Activated CD4-positive, alpha-beta T cell treated with anti-CD3 and anti-CD28 coated beads, Interleukin-2, amount 10 ng/mL, durations not matched to agents 7 days and 5 days (primary cell): Measurements from ENCODE around the gene STK38. TPM values are rescaled to one million over a fixed set of nuclear protein-coding genes. Genes with fewer than 3 reads are reported as not detected.
"Not testable (repeated sequence)": the region's sequence is repeated elsewhere in the genome, so short reads cannot be mapped to it uniquely, and the experiment has no call there.

Experiments
- CTCF ChIA-PET: fragments of 350-600 bp; sonication (Branson Sonifier 250); formaldehyde crosslinking; loops from one replicate; lab custom pipeline; 2021; ENCODE audit warnings: antibody characterized with exemption; lab: Charles Lee
- POLR2A ChIA-PET: fragments of 350-600 bp; sonication (Branson Sonifier 250); formaldehyde crosslinking; loops from one replicate; lab custom pipeline; 2021; ENCODE audit warnings: antibody characterized with exemption; lab: Charles Lee
- DNase-seq: peaks from one replicate; pipeline ENCODE4 v3.0.0-alpha.2; 2020
- H3K27ac Mint-ChIP-seq: one replicate; pipeline ENCODE4 v1.8.0; 2021; ENCODE audit warnings: mild to moderate bottlenecking, moderate library complexity, mixed read lengths
- H3K27me3 Mint-ChIP-seq: one replicate; pipeline ENCODE4 v1.8.0; 2021; ENCODE audit warnings: mixed read lengths
- H3K36me3 Mint-ChIP-seq: one replicate; pipeline ENCODE4 v1.8.0; 2021; ENCODE audit warnings: low read depth, mixed read lengths
- H3K4me1 Mint-ChIP-seq: one replicate; pipeline ENCODE4 v1.8.0; 2021; ENCODE audit warnings: mixed read lengths
- H3K4me3 Mint-ChIP-seq: one replicate; pipeline ENCODE4 v1.8.0; 2021; ENCODE audit warnings: mild to moderate bottlenecking, moderate library complexity, mixed read lengths
- H3K9me3 Mint-ChIP-seq: one replicate; pipeline ENCODE4 v1.8.0; 2021; ENCODE audit warnings: mixed read lengths
- total RNA-seq, 2 experiments: library from RNA; stranded (reverse); gene quantifications; one replicate each; pipeline ENCODE4 v1.2.3, GENCODE V29; 2021

Gene STK38
- total RNA-seq, result 100 to 1,000 TPM in 1 of 2 experiments, 10 to 100 TPM in 1; 99.1 to 114 TPM

GRCh38 chr6:36546920-36547645 is at the start of gene STK38:
STK38 (minus strand) TSS chr6:36547479; CDS start chr6:36540202, 7,277 bp downstream.
- H3K4me3 Mint-ChIP-seq, result peak within 1 kb of the TSS; percentile 97
- no peaks in the 10 kb centered on the region for H3K9me3 Mint-ChIP-seq
- ChIA-PET POLR2A (interaction anchor here (0.5 kb wide), 1 partner anchor 50 kb away, joined by 3 read pairs; no protein-coding TSS in a partner anchor), CTCF (interaction anchor here (1.3 kb wide), 1 partner anchor 26 kb away, joined by 3 read pairs; no protein-coding TSS in a partner anchor)
- H3K27ac Mint-ChIP-seq, result peak within 1 kb of the TSS; percentile 94
- H3K36me3 Mint-ChIP-seq, result peaks cover 28% of the 10 kb centered on the region
- DNase-seq, result peak; percentile 91
- H3K4me1 Mint-ChIP-seq, result peaks cover 40% of the 10 kb centered on the region
- H3K27me3 Mint-ChIP-seq, result no peaks in the 10 kb centered on the region

GRCh38 chr6:36596356-36596755 is 49.1 kb upstream of the STK38 start:
- no peak for DNase-seq
- peak overlapping the region; percentile 100 for H3K27ac Mint-ChIP-seq
- H3K4me1 Mint-ChIP-seq, result peaks cover 53% of the 10 kb centered on the region
- H3K9me3 Mint-ChIP-seq, result no peaks in the 10 kb centered on the region
- no peaks in the 10 kb centered on the region for H3K27me3 Mint-ChIP-seq
- H3K36me3 Mint-ChIP-seq, result peaks cover 70% of the 10 kb centered on the region
- ChIA-PET POLR2A (interaction anchor here (0.6 to 0.7 kb wide), 3 partner anchors 51 to 438 kb away, joined by 3 to 4 read pairs (median 3); no protein-coding TSS in a partner anchor), CTCF (interaction anchor here (0.6 to 1.3 kb wide), 3 partner anchors 12 to 28 kb away, joined by 3 to 6 read pairs (median 4); no protein-coding TSS in a partner anchor)
- peak overlapping the region; percentile 98 for H3K4me3 Mint-ChIP-seq

- DNase-seq, result peak; percentile 39
- no peaks in the 10 kb centered on the region for H3K9me3 Mint-ChIP-seq
- no peaks in the 10 kb centered on the region for H3K27me3 Mint-ChIP-seq
- ChIA-PET POLR2A (interaction anchor here (0.6 kb wide), 1 partner anchor 154 kb away, joined by 3 read pairs; no protein-coding TSS in a partner anchor), CTCF (interaction anchor here (0.5 to 1.3 kb wide), 4 partner anchors 13 to 39 kb away, joined by 3 to 6 read pairs (median 4); no protein-coding TSS in a partner anchor)
- H3K4me1 Mint-ChIP-seq, result peaks cover 47% of the 10 kb centered on the region
- peak overlapping the region; percentile 98 for H3K4me3 Mint-ChIP-seq
- peak overlapping the region; percentile 100 for H3K27ac Mint-ChIP-seq
- H3K36me3 Mint-ChIP-seq, result peaks cover 58% of the 10 kb centered on the region
These were observed 47.8 kb upstream of the STK38 start for GRCh38 chr6:36594816-36595643.

GRCh38 chr6:36594029-36594815 is 46.9 kb upstream of the STK38 start, which contains the start of gene SRSF3:
SRSF3 (plus strand) TSS chr6:36594362; CDS start chr6:36596763, 2,401 bp downstream.
- Mint-ChIP-seq H3K36me3 (peaks cover 50% of the 10 kb centered on the region), H3K4me1 (peaks cover 39% of the 10 kb centered on the region)
- CTCF ChIA-PET, result interaction anchor here (1.0 kb wide), 1 partner anchor 14 kb away, joined by 4 read pairs; no protein-coding TSS in a partner anchor

GRCh38 chr6:36593569-36594028 is 46.3 kb upstream of the STK38 start:
- CTCF ChIA-PET, result no interaction called here
- Mint-ChIP-seq H3K36me3 (peaks cover 43% of the 10 kb centered on the region), H3K27me3 (no peaks in the 10 kb centered on the region), H3K4me1 (peaks cover 32% of the 10 kb centered on the region), H3K4me3 (peak overlapping the region; percentile 98), H3K27ac (peak overlapping the region; percentile 100), H3K9me3 (no peaks in the 10 kb centered on the region)
- POLR2A ChIA-PET, result no interaction called here
- DNase-seq, result peak; percentile 67

More at GRCh38 chr6:36594029-36594815, 46.9 kb upstream of the STK38 start, which contains the start of gene SRSF3:
- peak within 1 kb of the TSS; percentile 100 for H3K27ac Mint-ChIP-seq
- peak within 1 kb of the TSS; percentile 98 for H3K4me3 Mint-ChIP-seq
- POLR2A ChIA-PET, result interaction anchor here (0.6 kb wide), 1 partner anchor 153 kb away, joined by 3 read pairs; no protein-coding TSS in a partner anchor
- peak; percentile 97 for DNase-seq
- H3K9me3 Mint-ChIP-seq, result no peaks in the 10 kb centered on the region
- no peaks in the 10 kb centered on the region for H3K27me3 Mint-ChIP-seq

- Mint-ChIP-seq H3K27me3 (no peaks in the 10 kb centered on the region), H3K9me3 (no peaks in the 10 kb centered on the region), H3K4me1 (peaks cover 23% of the 10 kb centered on the region), H3K36me3 (peaks cover 31% of the 10 kb centered on the region), H3K27ac (peak overlapping the region; percentile 91), H3K4me3 (peak overlapping the region; percentile 76)
- DNase-seq, result no peak
- ChIA-PET POLR2A (no interaction called here), CTCF (no interaction called here)
These were observed 45.0 kb upstream of the STK38 start for GRCh38 chr6:36592221-36592655.

- Mint-ChIP-seq H3K4me1 (peaks cover 18% of the 10 kb centered on the region), H3K27me3 (no peaks in the 10 kb centered on the region), H3K9me3 (no peaks in the 10 kb centered on the region), H3K4me3 (no peak overlapping the region), H3K36me3 (peaks cover 12% of the 10 kb centered on the region), H3K27ac (no peak overlapping the region)
- ChIA-PET POLR2A (no interaction called here), CTCF (no interaction called here)
- no peak for DNase-seq
These were observed 43.0 kb upstream of the STK38 start for GRCh38 chr6:36590237-36590636.

- H3K27ac Mint-ChIP-seq, H3K9me3 Mint-ChIP-seq, H3K36me3 Mint-ChIP-seq, POLR2A ChIA-PET, H3K27me3 Mint-ChIP-seq, DNase-seq, H3K4me3 Mint-ChIP-seq: not testable (repeated sequence)
- CTCF ChIA-PET, result interaction anchor here (1.4 to 1.7 kb wide), 2 partner anchors 13 to 375 kb away, joined by 4 read pairs; no protein-coding TSS in a partner anchor
- peaks cover 18% of the 10 kb centered on the region for H3K4me1 Mint-ChIP-seq
These were observed 41.7 kb upstream of the STK38 start for GRCh38 chr6:36589025-36589400.

GRCh38 chr6:36586606-36587005 is 39.3 kb upstream of the STK38 start:
- Mint-ChIP-seq H3K27ac (no peak overlapping the region), H3K4me1 (peaks cover 9% of the 10 kb centered on the region), H3K27me3 (no peaks in the 10 kb centered on the region), H3K4me3 (no peak overlapping the region), H3K36me3 (no peaks in the 10 kb centered on the region), H3K9me3 (no peaks in the 10 kb centered on the region)
- POLR2A ChIA-PET, result no interaction called here
- CTCF ChIA-PET, result interaction anchor here (1.7 kb wide), 1 partner anchor 246 kb away, joined by 3 read pairs; no protein-coding TSS in a partner anchor
- DNase-seq, result no peak

- ChIA-PET POLR2A (no interaction called here), CTCF (interaction anchor here (1.2 to 1.8 kb wide), 3 partner anchors 11 to 125 kb away, joined by 3 to 4 read pairs (median 3); no protein-coding TSS in a partner anchor)
- H3K4me3 Mint-ChIP-seq, result no peak overlapping the region
- H3K27ac Mint-ChIP-seq, result no peak overlapping the region
- H3K4me1 Mint-ChIP-seq, result peaks cover 12% of the 10 kb centered on the region
- H3K9me3 Mint-ChIP-seq, result no peaks in the 10 kb centered on the region
- no peaks in the 10 kb centered on the region for H3K36me3 Mint-ChIP-seq
- DNase-seq, result no peak
- H3K27me3 Mint-ChIP-seq, result no peaks in the 10 kb centered on the region
These were observed 34.4 kb upstream of the STK38 start for GRCh38 chr6:36581716-36582115.

- ChIA-PET POLR2A (interaction anchor here (0.7 kb wide), 1 partner anchor 78 kb away, joined by 4 read pairs; no protein-coding TSS in a partner anchor), CTCF (interaction anchor here (0.6 to 1.3 kb wide), 4 partner anchors 15 to 1113 kb away, joined by 3 to 7 read pairs (median 4); no protein-coding TSS in a partner anchor)
- no peak for DNase-seq
- peaks cover 12% of the 10 kb centered on the region for H3K4me1 Mint-ChIP-seq
- no peak overlapping the region for H3K4me3 Mint-ChIP-seq
- H3K27ac Mint-ChIP-seq, result no peak overlapping the region
- H3K27me3 Mint-ChIP-seq, result no peaks in the 10 kb centered on the region
- no peaks in the 10 kb centered on the region for H3K36me3 Mint-ChIP-seq
- H3K9me3 Mint-ChIP-seq, result no peaks in the 10 kb centered on the region
These were observed 32.9 kb upstream of the STK38 start for GRCh38 chr6:36580184-36580526.
